NCI-H1436 treated with DMSO at 0.1 percent for 48 hours (cell line): Measurements from ENCODE around the gene KLHL35.

Source experiments
- DNase-seq: peaks from one replicate; lab custom pipeline; 2025; lab: John Stamatoyannopoulos, UW

Gene KLHL35

GRCh38 chr11:75469785-75470405 lies 36.9 kb upstream of the KLHL35 start:
- DNase-seq: peak; percentile 55

DNA sequence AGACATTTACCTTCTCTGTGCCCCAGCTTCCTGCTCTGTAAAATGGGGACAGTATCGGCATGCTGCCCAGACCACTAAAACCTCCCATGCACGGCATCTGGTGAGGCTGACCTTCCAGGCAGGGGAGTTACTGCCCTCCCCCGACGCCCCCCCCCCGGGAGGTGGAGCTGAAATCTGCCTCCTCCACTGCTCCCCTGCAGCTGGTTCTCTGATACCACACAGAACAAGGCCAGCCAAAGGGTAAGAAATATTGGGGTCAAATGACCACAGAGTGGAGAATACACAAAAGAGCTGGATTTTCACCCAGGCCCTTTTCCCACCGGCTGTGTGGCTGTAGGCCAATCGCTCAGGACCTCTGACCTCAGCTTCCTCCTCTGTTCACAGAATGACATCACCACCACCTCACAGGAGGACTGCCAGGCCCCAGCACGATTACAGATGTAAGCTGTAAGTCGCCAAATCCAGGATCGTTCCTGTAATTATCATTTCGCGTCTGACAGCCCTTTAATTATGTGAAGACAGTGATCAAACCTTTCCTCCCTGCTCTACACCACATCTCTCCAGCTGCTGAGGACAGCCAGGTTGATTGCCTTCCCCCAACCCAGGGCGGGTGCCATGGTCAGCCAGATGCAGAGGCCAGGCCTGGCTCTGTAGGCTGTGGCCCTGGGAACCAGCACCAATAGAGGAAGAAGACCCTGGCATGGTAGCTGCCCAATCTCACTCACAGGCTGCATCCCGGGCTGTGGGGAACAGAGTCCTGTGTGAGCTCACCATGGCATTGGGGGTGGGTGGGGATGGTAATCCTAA lies 35.7 kb upstream of the KLHL35 start:
- DNase-seq: no peak

GRCh38 chr11:75467881-75468280 lies 34.9 kb upstream of the KLHL35 start:
- DNase-seq: no peak

DNA sequence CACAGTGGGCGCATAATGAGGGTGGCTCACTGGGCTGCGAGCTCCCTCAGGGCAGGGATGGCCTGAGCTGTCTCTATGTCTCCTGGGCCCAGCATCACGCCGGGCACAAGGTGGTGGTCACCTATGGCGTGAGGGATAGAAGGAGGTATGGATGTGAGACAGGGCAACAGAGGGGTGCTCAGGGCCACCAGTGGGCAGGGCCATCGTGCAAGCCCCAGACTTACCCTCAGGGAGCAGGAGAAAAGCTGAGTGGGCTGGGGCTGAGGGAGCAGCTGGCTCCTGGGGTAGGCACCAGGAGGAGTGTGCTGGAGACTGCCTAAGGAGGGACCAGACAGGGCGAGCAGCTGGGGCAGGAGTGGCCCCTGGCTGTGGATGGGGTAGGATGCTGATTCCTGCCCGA lies 34.3 kb upstream of the KLHL35 start:
- DNase-seq: no peak

GRCh38 chr11:75465701-75466531 lies 32.9 kb upstream of the KLHL35 start:
- no peak for DNase-seq

DNA sequence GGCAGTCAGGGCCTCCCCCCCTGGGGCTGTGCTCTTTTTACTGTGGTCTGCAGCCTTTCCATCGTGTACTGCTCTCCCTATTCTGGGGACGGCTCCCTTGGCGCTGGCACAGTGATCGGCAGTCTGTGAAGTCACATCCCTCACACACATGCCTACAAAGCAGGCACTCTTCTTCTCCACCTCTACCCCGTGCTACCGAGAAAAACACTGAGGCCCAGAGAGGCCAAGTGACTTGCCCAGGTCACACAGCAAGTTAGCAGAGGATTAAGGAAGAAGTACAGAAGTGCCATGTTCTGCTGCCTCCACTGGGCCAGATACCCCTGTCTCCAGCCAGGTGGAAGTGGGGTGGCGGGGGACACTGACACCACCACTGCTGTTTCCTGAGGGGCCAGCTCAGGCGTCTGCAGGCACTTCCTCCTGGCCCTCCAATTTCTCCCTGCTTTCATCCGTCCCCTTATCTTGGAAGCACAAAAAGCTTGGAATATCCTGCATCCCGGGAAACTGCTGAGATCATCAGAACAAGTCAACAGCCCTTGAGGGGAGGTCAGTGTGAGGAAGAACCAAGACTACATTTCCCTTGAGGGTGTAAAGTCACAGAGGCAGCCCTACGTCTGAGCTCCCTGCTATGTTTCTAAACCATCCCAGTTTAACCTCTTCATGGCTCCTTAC lies 30.2 kb upstream of the KLHL35 start:
- no peak for DNase-seq

DNA sequence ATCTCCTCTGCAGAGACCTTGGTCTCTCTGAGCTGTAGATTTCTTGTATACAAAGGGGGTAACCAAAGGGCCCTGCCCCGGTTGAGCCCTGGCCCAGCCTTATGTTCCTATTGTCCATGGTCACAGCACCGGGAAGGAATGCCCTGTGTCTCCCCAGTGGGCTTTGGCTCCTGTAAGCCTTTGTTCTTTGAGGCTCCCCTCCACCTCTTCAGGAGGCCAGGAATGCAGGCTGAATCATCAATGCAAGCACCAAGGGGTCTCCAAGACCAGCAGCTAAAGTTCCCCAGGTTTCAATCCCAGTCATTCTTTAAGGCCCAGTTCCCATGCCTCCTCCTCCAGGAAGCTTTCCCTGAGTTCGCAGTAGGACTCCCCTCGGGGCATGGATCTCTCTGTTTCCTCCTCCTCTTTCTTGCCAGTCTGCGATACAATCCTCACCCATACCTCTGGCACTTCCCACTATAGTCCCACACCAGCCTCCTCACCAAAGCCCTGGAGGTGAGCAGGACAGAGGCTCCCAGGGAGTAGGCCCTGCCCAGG lies 29.2 kb upstream of the KLHL35 start:
- no peak for DNase-seq

- DNase-seq: no peak
Observed at GRCh38 chr11:75461151-75461550, 28.1 kb upstream of the KLHL35 start.

GRCh38 chr11:75456596-75457183 lies 23.7 kb upstream of the KLHL35 start:
- no peak for DNase-seq

GRCh38 chr11:75454987-75455386 lies 22.0 kb upstream of the KLHL35 start:
- DNase-seq: no peak

GRCh38 chr11:75453916-75454655 lies 21.1 kb upstream of the KLHL35 start:
- DNase-seq: no peak

DNA sequence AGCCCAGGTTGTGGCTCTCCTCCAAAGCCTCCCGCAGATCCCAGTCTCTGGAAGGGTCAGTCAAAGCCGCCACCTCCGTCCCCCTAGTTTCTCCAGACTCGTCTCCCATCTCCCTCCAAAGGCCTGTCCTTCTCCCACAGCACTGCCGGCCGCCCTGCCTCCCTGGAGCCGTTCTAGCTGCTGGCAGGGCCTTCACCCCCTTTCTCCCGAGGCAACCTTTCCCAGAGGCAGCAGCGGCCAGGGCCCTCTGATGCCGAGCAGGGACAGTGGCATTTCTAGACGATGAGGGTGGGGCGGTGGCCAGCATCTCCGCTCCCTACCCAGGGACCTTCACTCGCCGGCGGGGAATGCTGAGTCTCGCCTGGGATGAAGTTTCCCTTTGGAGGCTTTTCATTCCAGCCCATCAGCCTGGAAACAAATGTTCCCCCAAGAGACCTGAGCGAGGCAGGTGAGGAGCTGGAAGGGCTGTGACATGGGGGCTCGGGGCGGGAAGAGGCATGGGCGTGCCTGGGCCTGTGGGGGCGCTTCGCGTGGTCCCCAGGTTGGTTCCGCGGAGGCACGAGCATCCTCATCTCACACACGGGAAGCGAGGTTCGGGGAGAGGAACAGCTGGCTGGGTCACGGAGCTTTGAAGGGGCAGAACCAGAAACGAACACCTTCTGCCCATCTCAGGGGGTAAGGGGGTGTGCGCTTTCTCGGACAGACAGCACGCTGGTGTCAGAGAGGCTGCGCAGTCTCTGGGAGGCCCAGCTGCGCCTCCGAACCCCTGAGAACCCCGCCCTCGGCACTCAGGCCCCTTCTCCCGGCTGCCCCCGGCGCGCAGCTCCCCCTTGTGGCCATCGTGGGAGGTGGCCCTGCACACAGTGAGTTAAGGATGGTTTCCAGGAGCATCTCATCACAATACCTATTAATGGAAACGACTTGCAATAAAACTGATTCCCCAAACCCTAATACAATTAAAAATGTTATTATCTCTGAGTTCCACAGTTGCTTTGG lies 18.1 kb upstream of the KLHL35 start:
- DNase-seq: no peak

DNA sequence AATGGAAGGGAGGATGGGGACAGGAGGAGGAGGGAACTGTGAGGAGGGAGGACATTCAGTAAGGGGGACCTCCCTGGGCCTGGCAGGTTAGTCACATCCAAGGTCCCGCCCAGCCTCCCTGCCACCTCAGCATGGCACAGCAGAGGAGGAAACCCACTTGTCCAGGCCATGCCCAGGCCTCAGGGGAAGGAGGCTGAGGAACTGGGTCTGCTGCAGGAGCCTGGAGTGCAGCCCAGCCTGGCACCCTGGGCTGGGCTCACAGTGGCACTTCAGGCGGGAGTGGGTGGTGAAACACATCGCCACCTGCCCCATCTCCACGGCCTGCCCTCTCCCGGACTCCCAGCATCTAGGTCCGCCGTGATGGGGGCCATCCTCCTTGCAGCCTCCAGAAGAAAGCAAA lies 17.2 kb upstream of the KLHL35 start:
- DNase-seq: no peak

GRCh38 chr11:75449776-75450175 lies 16.8 kb upstream of the KLHL35 start:
- no peak for DNase-seq

DNA sequence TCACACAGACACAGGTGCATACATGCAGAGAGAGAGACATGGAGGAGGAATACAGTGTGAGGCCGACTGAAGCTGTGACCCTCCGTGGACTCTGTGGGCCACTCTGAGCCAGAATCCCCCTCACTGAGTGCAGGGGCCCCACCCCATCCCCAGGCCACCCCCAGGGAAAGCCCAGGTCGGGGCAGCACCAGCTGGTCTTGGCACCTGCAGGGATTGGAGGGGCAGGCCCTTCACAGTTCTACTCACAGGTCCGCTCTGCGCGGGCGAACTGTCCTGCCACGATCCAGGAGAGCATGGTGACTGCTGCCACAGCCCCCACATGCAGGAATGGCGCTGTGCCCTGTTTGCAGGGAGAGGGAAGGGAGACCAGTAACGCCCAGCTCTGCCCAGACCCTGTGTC lies 16.3 kb upstream of the KLHL35 start:
- DNase-seq: no peak

GRCh38 chr11:75447415-75447814 lies 14.4 kb upstream of the KLHL35 start:
- DNase-seq: no peak

GRCh38 chr11:75445315-75445953 lies 12.4 kb upstream of the KLHL35 start:
- DNase-seq: no peak

GRCh38 chr11:75443043-75443442 lies 10.0 kb upstream of the KLHL35 start:
- DNase-seq: no peak
